ENCODE results near the gene FRMD4A. TPM values are rescaled to one million over a fixed set of nuclear protein-coding genes. Genes with fewer than 3 reads are reported as not detected.

FRMD4A gene
- total RNA-seq, 2 experiments from 2014 or later = 3.1 to 3.7 TPM

DNA sequence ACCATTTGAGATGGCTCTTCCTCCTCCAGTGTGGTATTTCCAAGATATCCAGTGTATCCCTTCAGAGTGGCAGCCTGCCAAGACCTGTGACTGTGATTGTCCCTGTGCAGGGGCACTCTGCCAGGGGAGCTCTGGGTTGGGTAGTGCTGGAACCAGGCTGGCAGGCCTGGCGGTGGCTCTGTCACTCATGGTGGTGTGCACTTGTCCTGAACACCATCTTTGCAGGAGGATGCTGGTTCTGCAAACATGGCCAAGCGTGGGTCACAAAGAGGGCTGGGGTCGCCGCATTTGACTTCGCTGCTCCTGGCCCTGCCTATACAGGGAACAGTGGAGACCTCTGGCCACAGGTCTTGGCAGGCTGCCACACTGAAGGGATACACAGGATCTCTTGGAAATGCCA is 538.7 kb downstream of the FRMD4A start:
- TF ChIP-seq, protein P1, sequence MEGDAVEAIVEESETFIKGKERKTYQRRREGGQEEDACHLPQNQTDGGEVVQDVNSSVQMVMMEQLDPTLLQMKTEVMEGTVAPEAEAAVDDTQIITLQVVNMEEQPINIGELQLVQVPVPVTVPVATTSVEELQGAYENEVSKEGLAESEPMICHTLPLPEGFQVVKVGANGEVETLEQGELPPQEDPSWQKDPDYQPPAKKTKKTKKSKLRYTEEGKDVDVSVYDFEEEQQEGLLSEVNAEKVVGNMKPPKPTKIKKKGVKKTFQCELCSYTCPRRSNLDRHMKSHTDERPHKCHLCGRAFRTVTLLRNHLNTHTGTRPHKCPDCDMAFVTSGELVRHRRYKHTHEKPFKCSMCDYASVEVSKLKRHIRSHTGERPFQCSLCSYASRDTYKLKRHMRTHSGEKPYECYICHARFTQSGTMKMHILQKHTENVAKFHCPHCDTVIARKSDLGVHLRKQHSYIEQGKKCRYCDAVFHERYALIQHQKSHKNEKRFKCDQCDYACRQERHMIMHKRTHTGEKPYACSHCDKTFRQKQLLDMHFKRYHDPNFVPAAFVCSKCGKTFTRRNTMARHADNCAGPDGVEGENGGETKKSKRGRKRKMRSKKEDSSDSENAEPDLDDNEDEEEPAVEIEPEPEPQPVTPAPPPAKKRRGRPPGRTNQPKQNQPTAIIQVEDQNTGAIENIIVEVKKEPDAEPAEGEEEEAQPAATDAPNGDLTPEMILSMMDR (IDR thresholded peaks at IDR 0.05) = no peak
- Histone ChIP-seq H3K4me3 (ENCODE audit: low read length) (no peak overlapping the region), H3K9me3 (ENCODE audit: control insufficient read depth in 1 of 2, insufficient read depth in 1 of 2, low read length in 2 of 2) (no peaks in the 10 kb centered on the region), H3K27ac (ENCODE audit: low read depth in 1 of 2, low read length in 2 of 2) (no peak overlapping the region), H3K27me3 (ENCODE audit: control insufficient read depth in 1 of 2, insufficient read depth in 2 of 2, low read length in 2 of 2) (no peaks in the 10 kb centered on the region), H3K36me3 (ENCODE audit: insufficient read depth, low read length) (no peaks in the 10 kb centered on the region), H3K4me1 (ENCODE audit: insufficient read depth, low read length) (peaks cover 72% of the 10 kb centered on the region)
- Mint-ChIP-seq H3K27me3 (no peaks in the 10 kb centered on the region), H3K36me3 (ENCODE audit: low read depth) (no peaks in the 10 kb centered on the region), H3K4me1 (ENCODE audit: low read depth) (peaks cover 42% of the 10 kb centered on the region), H3K9me3 (no peaks in the 10 kb centered on the region), H3K27ac (no peak overlapping the region), H3K4me3 (no peak overlapping the region)
- POLR2A ChIA-PET = no interaction called here
- DNase-seq (no peak), ATAC-seq (ENCODE audit: poor library complexity) (no peak)
- CTCF ChIA-PET = no interaction called here
- intact Hi-C loops (cut with DNase I, micrococcal nuclease) = loop anchor here in 1 of 2 experiments (10.0 kb wide), 2 partner anchors 1173 to 1303 kb away; partner anchors contain the start of gene RPP38

DNA sequence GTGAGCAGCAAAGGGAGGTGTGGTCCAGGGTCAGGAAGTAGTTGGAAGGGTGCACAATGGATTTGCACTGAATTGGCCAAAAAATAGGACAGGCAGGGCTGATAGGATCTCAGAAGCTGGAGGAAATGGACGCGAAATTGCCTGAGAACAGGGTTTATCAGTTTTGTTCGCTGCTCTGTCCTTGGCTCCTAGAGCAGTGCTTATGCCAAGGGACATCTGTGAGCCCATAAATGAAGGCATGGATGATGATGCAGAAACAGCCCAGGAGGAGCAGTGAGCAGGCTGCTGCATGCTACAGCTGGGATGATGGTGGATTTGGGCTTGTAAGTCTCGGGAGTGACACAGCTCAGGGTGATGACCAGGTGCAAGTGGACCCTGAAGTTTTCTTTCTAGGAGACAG is 539.2 kb downstream of the FRMD4A start:
- Histone ChIP-seq H3K27ac (ENCODE audit: low read depth in 1 of 2, low read length in 2 of 2) (no peak overlapping the region), H3K27me3 (ENCODE audit: control insufficient read depth in 1 of 2, insufficient read depth in 2 of 2, low read length in 2 of 2) (no peaks in the 10 kb centered on the region), H3K36me3 (ENCODE audit: insufficient read depth, low read length) (no peaks in the 10 kb centered on the region), H3K4me3 (ENCODE audit: low read length) (no peak overlapping the region), H3K9me3 (ENCODE audit: control insufficient read depth in 1 of 2, insufficient read depth in 1 of 2, low read length in 2 of 2) (no peaks in the 10 kb centered on the region), H3K4me1 (ENCODE audit: insufficient read depth, low read length) (peaks cover 70% of the 10 kb centered on the region)
- H3K36me3 Mint-ChIP-seq (ENCODE audit: low read depth) = no peaks in the 10 kb centered on the region
- no peaks in the 10 kb centered on the region for H3K27me3 Mint-ChIP-seq
- ChIA-PET POLR2A (no interaction called here), CTCF (interaction anchor here (1.0 kb wide), 1 partner anchor 96 kb away, joined by 3 read pairs; no protein-coding TSS in a partner anchor)
- H3K4me3 Mint-ChIP-seq = no peak overlapping the region
- H3K27ac Mint-ChIP-seq = no peak overlapping the region
- TF ChIP-seq, protein P1 (IDR thresholded peaks at IDR 0.05) = no peak
- DNase-seq (no peak), ATAC-seq (ENCODE audit: poor library complexity) (no peak)
- H3K9me3 Mint-ChIP-seq = no peaks in the 10 kb centered on the region
- intact Hi-C loops (cut with DNase I, micrococcal nuclease) = loop anchor here in 1 of 2 experiments (10.0 kb wide), 2 partner anchors 1173 to 1303 kb away; partner anchors contain the start of gene RPP38
- H3K4me1 Mint-ChIP-seq (ENCODE audit: low read depth) = peaks cover 47% of the 10 kb centered on the region

DNA sequence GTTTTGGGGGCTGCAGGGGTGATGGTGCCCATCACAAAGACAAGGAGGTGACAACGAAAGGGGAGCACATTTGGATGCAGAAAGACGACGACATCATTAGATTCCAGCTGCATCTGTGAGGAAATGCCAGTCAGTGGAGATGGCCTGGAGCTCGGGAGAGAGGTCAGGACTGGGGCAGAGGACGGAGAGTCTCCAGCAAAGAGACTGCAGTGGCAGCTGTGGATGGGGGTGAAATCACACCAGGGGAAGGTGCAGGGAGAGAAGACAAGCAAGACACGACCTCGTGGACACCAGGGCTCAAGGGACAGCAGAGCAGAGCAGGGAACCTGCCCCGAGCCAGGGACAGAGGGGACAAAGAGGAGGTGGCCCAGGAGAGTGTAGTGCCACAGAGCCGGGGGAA is 540.5 kb downstream of the FRMD4A start:
- no peak overlapping the region for H3K4me3 ChIP-seq (ENCODE audit: low read length)
- H3K27ac ChIP-seq (ENCODE audit: low read depth in 1 of 2, low read length in 2 of 2) = no peak overlapping the region
- intact Hi-C loops (cut with DNase I, micrococcal nuclease) = loop anchor here in 1 of 2 experiments (10.0 kb wide), 2 partner anchors 1175 to 1305 kb away; partner anchors contain the start of gene RPP38
- TF ChIP-seq, protein P1 (IDR thresholded peaks at IDR 0.05) = no peak
- ATAC-seq (ENCODE audit: poor library complexity) (no peak), DNase-seq (no peak)
- H3K9me3 ChIP-seq (ENCODE audit: control insufficient read depth in 1 of 2, insufficient read depth in 1 of 2, low read length in 2 of 2) = no peaks in the 10 kb centered on the region
- no peaks in the 10 kb centered on the region for H3K9me3 Mint-ChIP-seq
- H3K36me3 Mint-ChIP-seq (ENCODE audit: low read depth) = no peaks in the 10 kb centered on the region
- ChIA-PET CTCF (no interaction called here), POLR2A (no interaction called here)
- H3K4me3 Mint-ChIP-seq = no peak overlapping the region
- H3K4me1 Mint-ChIP-seq (ENCODE audit: low read depth) = peaks cover 46% of the 10 kb centered on the region
- H3K27me3 ChIP-seq (ENCODE audit: control insufficient read depth in 1 of 2, insufficient read depth in 2 of 2, low read length in 2 of 2) = no peaks in the 10 kb centered on the region
- no peaks in the 10 kb centered on the region for H3K36me3 ChIP-seq (ENCODE audit: insufficient read depth, low read length)
- H3K4me1 ChIP-seq (ENCODE audit: insufficient read depth, low read length) = peaks cover 63% of the 10 kb centered on the region
- no peak overlapping the region for H3K27ac Mint-ChIP-seq
- no peaks in the 10 kb centered on the region for H3K27me3 Mint-ChIP-seq
